Prostate gland (tissue), 2 donors: Measurements from ENCODE around the gene SH2B3. TPM values are rescaled to one million over a fixed set of nuclear protein-coding genes. Genes with fewer than 3 reads are reported as not detected.
A peak's percentile ranks its signal among the peaks of the same experiment; 100 is the strongest.

Experiments used
- DNase-seq: peaks from one replicate; pipeline ENCODE4 v3.0.0-alpha.2; 2019; ENCODE audit warnings: low spot score
- H3K27ac ChIP-seq, 2 donors: fragments of 200-600 bp; sonication (generic); 2 replicates each; pipeline ENCODE4 v1.5.1; 2017 to 2019
- H3K27me3 ChIP-seq: fragments of 200-600 bp; sonication (generic); replicated peaks from 2 replicates; pipeline ENCODE4 v1.5.1; 2019; ENCODE audit not compliant: insufficient read depth
- H3K36me3 ChIP-seq, 2 donors: fragments of 200-600 bp; sonication (generic); 1 replicate in 1 of 2; 2 replicates in 1 of 2; pipeline versions ENCODE4 v1.5.1 to v1.8.1; 2017 to 2019
- H3K4me1 ChIP-seq: fragments of 200-600 bp; sonication (generic); replicated peaks from 2 replicates; pipeline ENCODE4 v1.5.1; 2019
- H3K4me3 ChIP-seq, 2 donors: fragments of 200-600 bp; sonication (generic); 2 replicates each; pipeline ENCODE4 v1.5.1; 2017 to 2019
- H3K9me3 ChIP-seq: fragments of 200-600 bp; sonication (generic); 2 replicates; pipeline ENCODE4 v1.5.1; 2017
- POLR2A ChIP-seq: fragments of 450-650 bp; IDR thresholded peaks from one replicate; pipeline ENCODE4 v1.6.1; 2016; ENCODE audit warnings: antibody characterized with exemption, mild to moderate bottlenecking
- POLR2AphosphoS5 ChIP-seq: sonication (generic); formaldehyde crosslinking; IDR thresholded peaks from one replicate; pipeline ENCODE4 v1.6.1; 2017; ENCODE audit warnings: antibody characterized with exemption
- WGBS: methylation state at CpG from one replicate; pipeline ENCODE4 v1.1.5; 2018; 5-methylcytosine and 5-hydroxymethylcytosine counted together
- intact Hi-C: fragments of 100-400 bp; cut with DNase I; formaldehyde crosslinking; loops from one replicate; pipeline ENCODE4 v1.14.2; 2022
- total RNA-seq, 2 donors: library from RNA; depleted of rRNA; stranded (reverse); fragments of >200 nt; gene quantifications; one replicate each; pipeline ENCODE4 v1.1.0, GENCODE V29; 2016
- TF ChIP-seq, protein P1 (sequence below), 4 experiments: fragments of 200-600 bp in 2 of 4; fragments of 450-650 bp in 2 of 4; sonication (generic) in 2 of 4; IDR thresholded peaks; 1 replicate in 3 of 4; 2 replicates in 1 of 4; pipeline ENCODE4 v1.5.1; 2016 to 2019; ENCODE audit warnings: antibody characterized with exemption in 4 of 4, mild to moderate bottlenecking in 2 of 4, moderate library complexity in 2 of 4

The SH2B3 gene
- total RNA-seq, 2 donors from 2014 or later = 13.3 to 34.8 TPM

DNA sequence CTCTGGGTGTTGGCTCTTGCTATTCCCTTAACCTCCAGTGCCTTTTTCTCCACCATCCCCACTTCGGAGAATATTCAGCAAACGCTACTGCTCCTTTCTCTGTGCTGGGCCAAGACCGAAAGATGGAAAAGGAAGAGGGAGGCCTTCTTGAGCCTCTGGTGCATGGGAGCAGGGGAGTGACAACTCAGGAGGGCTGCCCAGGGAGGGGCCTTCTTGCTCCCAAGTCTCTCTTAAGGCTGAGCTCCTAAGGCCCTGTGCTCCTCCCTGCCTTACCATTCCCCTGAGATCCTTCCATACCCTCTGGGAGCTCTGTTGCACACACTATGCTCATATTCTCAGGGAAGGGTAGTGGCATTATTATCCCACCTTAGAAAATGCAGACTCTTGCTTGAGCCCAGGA lies 34.9 kb downstream of the SH2B3 start:
- intact Hi-C loops = no loop called here
- no peak for DNase-seq
- no peaks in the 10 kb centered on the region for H3K9me3 ChIP-seq
- TF ChIP-seq POLR2AphosphoS5 (no peak), POLR2A (no peak)
- TF ChIP-seq, protein P1, sequence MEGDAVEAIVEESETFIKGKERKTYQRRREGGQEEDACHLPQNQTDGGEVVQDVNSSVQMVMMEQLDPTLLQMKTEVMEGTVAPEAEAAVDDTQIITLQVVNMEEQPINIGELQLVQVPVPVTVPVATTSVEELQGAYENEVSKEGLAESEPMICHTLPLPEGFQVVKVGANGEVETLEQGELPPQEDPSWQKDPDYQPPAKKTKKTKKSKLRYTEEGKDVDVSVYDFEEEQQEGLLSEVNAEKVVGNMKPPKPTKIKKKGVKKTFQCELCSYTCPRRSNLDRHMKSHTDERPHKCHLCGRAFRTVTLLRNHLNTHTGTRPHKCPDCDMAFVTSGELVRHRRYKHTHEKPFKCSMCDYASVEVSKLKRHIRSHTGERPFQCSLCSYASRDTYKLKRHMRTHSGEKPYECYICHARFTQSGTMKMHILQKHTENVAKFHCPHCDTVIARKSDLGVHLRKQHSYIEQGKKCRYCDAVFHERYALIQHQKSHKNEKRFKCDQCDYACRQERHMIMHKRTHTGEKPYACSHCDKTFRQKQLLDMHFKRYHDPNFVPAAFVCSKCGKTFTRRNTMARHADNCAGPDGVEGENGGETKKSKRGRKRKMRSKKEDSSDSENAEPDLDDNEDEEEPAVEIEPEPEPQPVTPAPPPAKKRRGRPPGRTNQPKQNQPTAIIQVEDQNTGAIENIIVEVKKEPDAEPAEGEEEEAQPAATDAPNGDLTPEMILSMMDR (IDR thresholded peaks at IDR 0.05) = no peak
- 90% methylated on average over 3 of the region's 3 CpGs for whole genome bisulfite sequencing
- no peaks in the 10 kb centered on the region for H3K27me3 ChIP-seq
- H3K4me1 ChIP-seq = no peaks in the 10 kb centered on the region
- H3K4me3 ChIP-seq = no peak overlapping the region
- no peak overlapping the region for H3K27ac ChIP-seq
- H3K36me3 ChIP-seq = no peaks in the 10 kb centered on the region

DNA sequence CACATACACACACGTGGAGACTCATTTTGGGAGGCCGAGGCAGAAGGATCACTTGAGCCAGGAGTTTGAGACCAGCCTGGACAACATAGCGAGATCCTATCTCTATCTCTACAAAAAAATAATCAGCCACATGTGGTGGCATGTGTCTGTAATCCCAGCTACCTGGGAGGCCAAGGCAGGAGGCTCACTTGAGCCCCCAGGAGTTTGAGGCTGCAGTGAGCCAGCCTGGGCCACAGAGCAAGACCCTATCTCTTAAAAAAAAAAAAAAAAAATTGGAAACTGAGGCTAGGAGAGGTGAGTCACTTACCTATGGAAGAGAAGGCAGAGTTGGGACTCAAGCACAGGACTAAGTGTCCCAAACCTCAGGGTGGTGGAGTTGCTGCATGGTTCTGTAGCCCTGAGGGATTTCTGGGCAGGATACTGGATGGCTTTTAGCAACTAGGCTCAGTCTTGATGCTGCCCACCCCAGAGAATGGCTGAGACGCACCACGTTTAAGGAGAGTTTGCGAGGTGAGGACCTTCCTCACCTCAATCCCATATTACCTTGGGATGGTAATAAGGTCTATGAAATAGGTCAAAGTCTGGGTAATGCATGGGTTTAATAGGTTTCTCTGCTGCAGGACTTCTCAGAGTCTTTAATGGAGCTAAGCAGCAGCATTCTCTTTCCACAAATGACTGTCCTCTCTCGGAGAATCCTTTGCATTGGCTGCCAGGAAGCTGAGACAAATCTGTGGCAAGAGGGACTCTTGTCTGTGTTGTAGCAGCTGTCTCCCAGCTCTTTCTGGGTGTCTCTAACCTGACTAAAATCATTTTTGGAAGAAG lies 35.6 kb downstream of the SH2B3 start:
- Histone ChIP-seq H3K27me3 (no peaks in the 10 kb centered on the region), H3K36me3 (no peaks in the 10 kb centered on the region), H3K4me1 (peaks cover 4% of the 10 kb centered on the region), H3K9me3 (no peaks in the 10 kb centered on the region), H3K27ac (peak overlapping the region in 1 of 2 donors; percentile 26), H3K4me3 (no peak overlapping the region)
- intact Hi-C loops = no loop called here
- WGBS = 89% methylated on average over 7 of the region's 7 CpGs
- TF ChIP-seq POLR2A = no peak
- no peak for DNase-seq

DNA sequence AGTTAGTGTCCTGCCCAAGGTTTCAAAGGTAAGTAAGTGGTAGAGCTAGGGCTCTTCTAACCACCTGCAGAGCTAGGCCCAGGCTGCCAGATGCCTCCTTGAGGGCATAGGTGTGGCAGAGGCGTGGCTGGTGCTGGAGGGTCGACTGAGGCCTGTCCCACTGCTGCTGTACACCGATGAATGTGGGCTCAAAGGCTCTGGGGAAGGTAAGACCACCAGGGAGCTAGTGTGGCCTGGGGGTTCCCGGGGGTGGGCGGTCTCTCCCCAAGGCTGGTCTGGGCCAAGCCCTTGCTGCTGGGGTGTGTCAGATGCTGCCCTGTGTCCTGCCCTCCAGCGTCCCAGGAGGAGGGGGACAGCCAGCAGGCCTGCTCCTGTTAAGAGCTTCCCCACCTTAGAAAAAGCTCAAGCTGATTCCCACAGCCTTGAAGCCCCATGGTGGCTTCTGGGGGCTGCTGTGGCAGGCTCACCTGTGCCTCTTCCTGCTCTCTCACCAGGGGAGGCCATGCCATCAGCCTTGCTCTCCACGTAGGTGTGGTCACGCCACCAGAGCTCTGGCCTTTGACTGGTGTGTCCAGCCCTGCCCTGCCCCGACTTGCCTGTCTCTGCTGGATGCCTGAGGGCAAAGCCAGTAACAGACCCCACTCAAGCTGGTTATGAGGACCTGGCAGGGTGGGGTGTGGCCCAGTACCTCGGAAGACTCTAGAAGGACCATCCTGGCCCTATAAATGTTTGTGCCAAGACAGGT lies 36.8 kb downstream of the SH2B3 start:
- 84% methylated on average over 9 of the region's 10 CpGs for WGBS
- no peak for DNase-seq
- intact Hi-C loops = no loop called here
- peaks cover 5% of the 10 kb centered on the region for H3K4me1 ChIP-seq
- no peaks in the 10 kb centered on the region for H3K27me3 ChIP-seq
- H3K27ac ChIP-seq = no peak overlapping the region
- TF ChIP-seq, protein P1 (IDR thresholded peaks at IDR 0.05) = no peak
- TF ChIP-seq POLR2A (no peak), POLR2AphosphoS5 (no peak)
- H3K9me3 ChIP-seq = no peaks in the 10 kb centered on the region
- H3K4me3 ChIP-seq = no peak overlapping the region
- H3K36me3 ChIP-seq = peaks cover 0 to under 1% of the 10 kb centered on the region in 2 donors

DNA sequence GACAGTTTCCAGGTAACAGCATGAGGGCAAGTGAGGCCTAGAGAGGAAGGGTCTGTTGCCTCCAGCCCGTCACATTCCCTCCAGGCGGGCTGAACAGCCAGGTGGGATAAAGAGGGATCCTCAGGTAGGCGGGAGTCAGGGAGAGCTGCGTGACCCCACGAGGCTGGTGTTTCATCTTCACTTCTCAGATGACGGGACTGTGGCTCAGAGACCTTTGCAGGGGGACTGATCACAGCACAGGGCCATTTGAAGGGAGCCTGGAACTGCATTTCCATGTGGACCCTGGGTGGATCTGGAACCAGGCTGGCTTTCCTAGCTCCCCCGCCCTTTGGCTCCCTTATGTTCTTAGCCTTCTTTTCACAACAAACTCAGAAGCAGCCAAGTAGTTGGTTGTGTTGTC lies 37.4 kb downstream of the SH2B3 start:
- no peaks in the 10 kb centered on the region for H3K9me3 ChIP-seq
- H3K4me1 ChIP-seq = peaks cover 5% of the 10 kb centered on the region
- WGBS = 88% methylated on average over 7 of the region's 7 CpGs
- DNase-seq = no peak
- H3K27me3 ChIP-seq = no peaks in the 10 kb centered on the region
- TF ChIP-seq, protein P1 (IDR thresholded peaks at IDR 0.05) = no peak
- no peak for TF ChIP-seq POLR2AphosphoS5
- TF ChIP-seq POLR2A = no peak
- H3K4me3 ChIP-seq = no peak overlapping the region
- H3K27ac ChIP-seq = no peak overlapping the region
- intact Hi-C loops = no loop called here
- H3K36me3 ChIP-seq = peaks cover 0 to 4% of the 10 kb centered on the region in 2 donors

DNA sequence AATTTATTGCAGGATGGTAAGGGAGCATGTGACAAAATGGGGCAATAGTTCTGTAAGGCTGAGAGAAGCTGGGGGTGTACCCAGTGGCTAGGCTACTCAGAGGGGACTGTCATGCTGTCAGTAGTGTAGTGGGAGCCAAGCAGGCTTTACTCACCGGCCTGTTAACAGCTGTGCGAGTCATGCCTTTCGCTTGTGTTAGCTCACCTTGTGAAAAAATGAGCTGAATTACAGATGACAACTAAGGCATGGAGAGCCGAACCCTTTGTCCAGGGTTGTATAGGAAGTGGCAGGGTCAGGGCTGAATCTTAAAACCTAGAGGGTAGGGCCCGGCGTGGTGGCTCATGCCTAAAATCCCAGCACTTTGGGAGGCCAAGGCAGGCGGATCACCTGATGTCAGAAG lies 37.9 kb downstream of the SH2B3 start:
- peaks cover 5% of the 10 kb centered on the region for H3K4me1 ChIP-seq
- no peaks in the 10 kb centered on the region for H3K27me3 ChIP-seq
- peaks cover 0 to 6% of the 10 kb centered on the region in 2 donors for H3K36me3 ChIP-seq
- no peaks in the 10 kb centered on the region for H3K9me3 ChIP-seq
- H3K27ac ChIP-seq = no peak overlapping the region
- TF ChIP-seq, protein P1 (IDR thresholded peaks at IDR 0.05) = no peak
- TF ChIP-seq POLR2AphosphoS5 (no peak), POLR2A (no peak)
- intact Hi-C loops = no loop called here
- DNase-seq = no peak
- H3K4me3 ChIP-seq = no peak overlapping the region
- WGBS = 71% methylated on average over 7 of the region's 7 CpGs
